CD14-positive monocyte (primary cell): ENCODE results near the gene LDLRAD4. TPM values are rescaled to one million over a fixed set of nuclear protein-coding genes. Genes with fewer than 3 reads are reported as not detected.

ENCODE experiments used
- DNase-seq, 3 donors: peaks; one replicate each; pipeline ENCODE4 v3.0.0-alpha.2; 2011 to 2022
- H2AFZ ChIP-seq: 2 replicates; pipeline ENCODE4 v1.6.0; 2012; ENCODE audit warnings: mild to moderate bottlenecking, low read depth, low read length, inconsistent platforms; ENCODE audit not compliant: insufficient read depth, poor library complexity, severe bottlenecking
- H3K27ac ChIP-seq, 2 donors: 1 replicate in 1 of 2; 2 replicates in 1 of 2; pipeline ENCODE4 v1.5.1; 2012 to 2013; ENCODE audit warnings: low read length in 2 of 2, control low read depth in 1 of 2, inconsistent platforms in 1 of 2, low read depth in 1 of 2, mild to moderate bottlenecking in 1 of 2
- H3K27me3 ChIP-seq, 2 donors: one replicate each; pipeline versions ENCODE4 v1.6.0 to v1.6.1; 2011 to 2013; ENCODE audit warnings: low read length in 2 of 2; ENCODE audit not compliant: control insufficient read depth in 2 of 2, insufficient read depth in 2 of 2
- H3K36me3 ChIP-seq, 2 donors: replicated peaks in 1 of 2; 1 replicate in 1 of 2; 2 replicates in 1 of 2; pipeline versions ENCODE4 v1.5.1 to v1.6.1; 2012 to 2013; ENCODE audit warnings: low read length in 2 of 2, control low read depth in 1 of 2, inconsistent platforms in 1 of 2, mild to moderate bottlenecking in 1 of 2; ENCODE audit not compliant: insufficient read depth in 2 of 2, control insufficient read depth in 1 of 2
- H3K4me1 ChIP-seq, 2 donors: 1 replicate in 1 of 2; 2 replicates in 1 of 2; pipeline versions ENCODE4 v1.5.1 to v1.6.1; 2012 to 2013; ENCODE audit warnings: low read length in 2 of 2, control low read depth in 1 of 2, inconsistent platforms in 1 of 2, mild to moderate bottlenecking in 1 of 2, moderate library complexity in 1 of 2; ENCODE audit not compliant: insufficient read depth in 2 of 2, control insufficient read depth in 1 of 2
- H3K4me2 ChIP-seq: replicated peaks from 2 replicates; pipeline ENCODE3; 2012; ENCODE audit warnings: low read length, moderate library complexity, mild to moderate bottlenecking; ENCODE audit not compliant: poor library complexity, severe bottlenecking; ENCODE audit errors: extremely low read depth
- H3K4me3 ChIP-seq, 3 experiments: fragments of 200-600 bp in 1 of 3; sonication (generic) in 1 of 3; replicated peaks in 1 of 3; 1 replicate in 2 of 3; 2 replicates in 1 of 3; pipeline ENCODE4 v1.5.1; 2011 to 2013; ENCODE audit warnings: low read length in 3 of 3, mild to moderate bottlenecking in 3 of 3, control low read depth in 2 of 3, low read depth in 2 of 3, inconsistent platforms in 1 of 3, moderate library complexity in 1 of 3
- H3K79me2 ChIP-seq: 2 replicates; pipeline ENCODE4 v1.6.0; 2012; ENCODE audit warnings: mild to moderate bottlenecking, control low read depth, inconsistent platforms, low read length, moderate library complexity; ENCODE audit not compliant: insufficient read depth
- H3K9ac ChIP-seq: 2 replicates; pipeline ENCODE4 v1.6.0; 2017; ENCODE audit warnings: low read length, mild to moderate bottlenecking; ENCODE audit not compliant: insufficient read depth, poor library complexity, severe bottlenecking
- H3K9me3 ChIP-seq, 2 donors: replicated peaks in 1 of 2; 1 replicate in 1 of 2; 2 replicates in 1 of 2; pipeline versions ENCODE4 v1.5.1 to v1.6.1; 2012 to 2013; ENCODE audit warnings: low read length in 2 of 2, control low read depth in 1 of 2; ENCODE audit not compliant: control insufficient read depth in 1 of 2, insufficient read depth in 1 of 2
- H4K20me1 ChIP-seq: 2 replicates; pipeline ENCODE4 v1.6.0; 2012; ENCODE audit warnings: mild to moderate bottlenecking, low read length, control low read depth, moderate library complexity; ENCODE audit not compliant: insufficient read depth
- H3K27ac Mint-ChIP-seq, 7 donors: one replicate each; pipeline ENCODE4 v1.8.0; 2020; ENCODE audit warnings: mild to moderate bottlenecking in 7 of 7, mixed read lengths in 7 of 7, moderate library complexity in 6 of 7, inconsistent platforms in 2 of 7
- H3K27me3 Mint-ChIP-seq, 3 donors: one replicate each; pipeline ENCODE4 v1.8.0; 2021 to 2022; ENCODE audit warnings: low read depth in 3 of 3, mild to moderate bottlenecking in 3 of 3, mixed read lengths in 3 of 3, moderate library complexity in 3 of 3, inconsistent platforms in 1 of 3
- H3K36me3 Mint-ChIP-seq, 2 donors: one replicate each; pipeline ENCODE4 v1.8.0; 2020; ENCODE audit warnings: mixed read lengths in 2 of 2, inconsistent platforms in 1 of 2, mild to moderate bottlenecking in 1 of 2
- H3K4me1 Mint-ChIP-seq: one replicate; pipeline ENCODE4 v1.8.0; 2020; ENCODE audit warnings: mild to moderate bottlenecking, mixed read lengths
- H3K4me3 Mint-ChIP-seq, 2 donors: one replicate each; pipeline ENCODE4 v1.8.0; 2020; ENCODE audit warnings: mild to moderate bottlenecking in 2 of 2, mixed read lengths in 2 of 2, moderate library complexity in 1 of 2
- H3K9me3 Mint-ChIP-seq, 7 donors: one replicate each; pipeline ENCODE4 v1.8.0; 2020 to 2022; ENCODE audit warnings: mixed read lengths in 7 of 7, mild to moderate bottlenecking in 6 of 7, moderate library complexity in 6 of 7, inconsistent platforms in 2 of 7
- WGBS: methylation state at CpG from one replicate; pipeline ENCODE4 v1.1.5; 2013; ENCODE audit warnings: missing lambda C conversion rate; ENCODE audit not compliant: insufficient coverage; 5-methylcytosine and 5-hydroxymethylcytosine counted together
- intact Hi-C, 2 donors: fragments of 100-400 bp; cut with micrococcal nuclease; formaldehyde crosslinking; loops; one replicate each; pipeline versions ENCODE4 v1.15.0 to v1.15.1; 2023
- polyA plus RNA-seq, 3 donors: library from polyadenylated mRNA; depleted of rRNA in 1 of 3; unstranded in 2 of 3; stranded (reverse) in 1 of 3; fragments of 300-500 nt in 2 of 3; fragments of >200 nt in 1 of 3; fragmentation: Illumina TruSeq in 2 of 3; gene quantifications; 1 replicate in 2 of 3; 2 replicates in 1 of 3; pipeline ENCODE4 v1.2.3, GENCODE V29; 2012 to 2021
- TF ChIP-seq, protein P1 (sequence below): fragments of 200-600 bp; IDR thresholded peaks from one replicate; pipeline ENCODE4 v1.8.0; 2022; ENCODE audit warnings: antibody characterized with exemption, mild to moderate bottlenecking

Gene LDLRAD4
- polyA plus RNA-seq, 3 donors, result 13.5 to 15.4 (median 13.8) TPM

GRCh38 chr18:13611142-13611600, 392.6 kb downstream of the LDLRAD4 start:
- Mint-ChIP-seq H3K9me3 (peaks cover 0 to 7% (median 4%) of the 10 kb centered on the region in 7 donors), H3K27me3 (peaks cover 29 to 37% (median 29%) of the 10 kb centered on the region in 3 donors), H3K4me3 (peak overlapping the region; percentile 74 to 94), H3K36me3 (peaks cover 24 to 28% of the 10 kb centered on the region in 2 donors), H3K4me1 (peaks cover 66% of the 10 kb centered on the region), H3K27ac (peak overlapping the region; percentile 56 to 93 (median 89))
- Histone ChIP-seq H3K4me3 (peak overlapping the region; percentile 10 to 61 (median 24)), H3K27ac (peak overlapping the region in 1 of 2 donors; percentile 23), H3K9ac (peak overlapping the region; percentile 54), H4K20me1 (no peaks in the 10 kb centered on the region), H3K27me3 (peaks cover 0 to 21% of the 10 kb centered on the region in 2 donors), H3K4me1 (peaks cover 55 to 64% of the 10 kb centered on the region in 2 donors), H3K36me3 (no peaks in the 10 kb centered on the region), H3K4me2 (peak overlapping the region; percentile 69), H3K79me2 (no peaks in the 10 kb centered on the region), H3K9me3 (no peaks in the 10 kb centered on the region), H2AFZ (peak overlapping the region; percentile 41)
- peak; percentile 30 to 57 (median 47) for DNase-seq
- WGBS, result 19% methylated on average over 13 of the region's 14 CpGs
- intact Hi-C loops, result loop anchor here in 1 of 2 donors (5.0 kb wide), 1 partner anchor 44 kb away; no protein-coding TSS in a partner anchor
- TF ChIP-seq, protein P1, sequence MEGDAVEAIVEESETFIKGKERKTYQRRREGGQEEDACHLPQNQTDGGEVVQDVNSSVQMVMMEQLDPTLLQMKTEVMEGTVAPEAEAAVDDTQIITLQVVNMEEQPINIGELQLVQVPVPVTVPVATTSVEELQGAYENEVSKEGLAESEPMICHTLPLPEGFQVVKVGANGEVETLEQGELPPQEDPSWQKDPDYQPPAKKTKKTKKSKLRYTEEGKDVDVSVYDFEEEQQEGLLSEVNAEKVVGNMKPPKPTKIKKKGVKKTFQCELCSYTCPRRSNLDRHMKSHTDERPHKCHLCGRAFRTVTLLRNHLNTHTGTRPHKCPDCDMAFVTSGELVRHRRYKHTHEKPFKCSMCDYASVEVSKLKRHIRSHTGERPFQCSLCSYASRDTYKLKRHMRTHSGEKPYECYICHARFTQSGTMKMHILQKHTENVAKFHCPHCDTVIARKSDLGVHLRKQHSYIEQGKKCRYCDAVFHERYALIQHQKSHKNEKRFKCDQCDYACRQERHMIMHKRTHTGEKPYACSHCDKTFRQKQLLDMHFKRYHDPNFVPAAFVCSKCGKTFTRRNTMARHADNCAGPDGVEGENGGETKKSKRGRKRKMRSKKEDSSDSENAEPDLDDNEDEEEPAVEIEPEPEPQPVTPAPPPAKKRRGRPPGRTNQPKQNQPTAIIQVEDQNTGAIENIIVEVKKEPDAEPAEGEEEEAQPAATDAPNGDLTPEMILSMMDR, result peak; percentile 9

DNA sequence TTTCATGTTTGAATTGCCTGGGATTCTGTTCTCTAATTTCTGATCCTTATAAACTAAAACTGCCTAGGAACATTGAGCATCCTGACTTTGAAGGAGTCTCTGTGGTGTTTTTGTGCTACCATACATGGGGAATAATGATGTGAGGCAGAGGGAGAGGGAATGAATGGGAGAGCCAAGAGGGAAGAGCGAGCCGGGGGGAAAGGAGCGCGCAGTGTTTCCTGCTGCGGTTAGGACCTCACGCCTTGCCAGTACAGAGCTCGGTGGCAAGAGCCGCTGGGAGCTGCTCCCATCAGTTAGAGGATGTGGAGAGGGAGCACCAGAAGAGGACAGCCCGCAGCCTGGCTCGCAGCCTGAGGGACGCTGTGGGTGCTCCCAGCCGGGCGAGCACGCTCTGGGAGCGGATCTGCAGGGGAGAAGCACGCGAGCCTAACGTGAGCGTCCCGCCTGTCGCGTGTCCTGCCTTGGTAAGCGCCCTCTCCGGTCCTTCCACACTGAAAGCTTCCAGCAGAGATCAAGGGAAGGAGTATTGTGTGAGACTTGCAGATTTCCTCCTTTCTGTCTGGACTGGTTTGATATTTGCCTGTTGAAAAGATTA, 393.1 kb downstream of the LDLRAD4 start:
- Histone ChIP-seq H3K27me3 (peaks cover 0 to 21% of the 10 kb centered on the region in 2 donors), H3K4me1 (peaks cover 57 to 65% of the 10 kb centered on the region in 2 donors), H3K9ac (peak overlapping the region; percentile 54), H2AFZ (peak overlapping the region; percentile 41), H3K36me3 (no peaks in the 10 kb centered on the region), H4K20me1 (no peaks in the 10 kb centered on the region), H3K4me2 (peak overlapping the region; percentile 69), H3K9me3 (no peaks in the 10 kb centered on the region), H3K79me2 (no peaks in the 10 kb centered on the region), H3K27ac (peak overlapping the region in 1 of 2 donors; percentile 23), H3K4me3 (peak overlapping the region; percentile 10 to 61 (median 24))
- TF ChIP-seq, protein P1, result no peak
- WGBS, result 3% methylated on average over 14 of the region's 24 CpGs
- Mint-ChIP-seq H3K36me3 (peaks cover 24 to 31% of the 10 kb centered on the region in 2 donors), H3K4me3 (peak overlapping the region; percentile 74 to 94), H3K4me1 (peaks cover 68% of the 10 kb centered on the region), H3K9me3 (peaks cover 0 to 7% (median 4%) of the 10 kb centered on the region in 7 donors), H3K27me3 (peaks cover 29 to 37% (median 30%) of the 10 kb centered on the region in 3 donors), H3K27ac (peak overlapping the region; percentile 56 to 93 (median 89))
- peak; percentile 36 to 47 (median 41) for DNase-seq
- intact Hi-C loops, result loop anchor here in 1 of 2 donors (2.0 to 5.0 kb wide), 2 partner anchors 23 to 44 kb away; no protein-coding TSS in a partner anchor
